ENCODE data around the gene ZNF597. TPM values are rescaled to one million over a fixed set of nuclear protein-coding genes. Genes with fewer than 3 reads are reported as not detected.

The ZNF597 gene, protein sequence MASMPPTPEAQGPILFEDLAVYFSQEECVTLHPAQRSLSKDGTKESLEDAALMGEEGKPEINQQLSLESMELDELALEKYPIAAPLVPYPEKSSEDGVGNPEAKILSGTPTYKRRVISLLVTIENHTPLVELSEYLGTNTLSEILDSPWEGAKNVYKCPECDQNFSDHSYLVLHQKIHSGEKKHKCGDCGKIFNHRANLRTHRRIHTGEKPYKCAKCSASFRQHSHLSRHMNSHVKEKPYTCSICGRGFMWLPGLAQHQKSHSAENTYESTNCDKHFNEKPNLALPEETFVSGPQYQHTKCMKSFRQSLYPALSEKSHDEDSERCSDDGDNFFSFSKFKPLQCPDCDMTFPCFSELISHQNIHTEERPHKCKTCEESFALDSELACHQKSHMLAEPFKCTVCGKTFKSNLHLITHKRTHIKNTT
- polyA plus RNA-seq (2013, experiment 1 of 2; ENCODE audit: insufficient read length), result 1.5 TPM
- 1.9 TPM for polyA plus RNA-seq (2013, experiment 2 of 2; ENCODE audit: insufficient read length)

DNA sequence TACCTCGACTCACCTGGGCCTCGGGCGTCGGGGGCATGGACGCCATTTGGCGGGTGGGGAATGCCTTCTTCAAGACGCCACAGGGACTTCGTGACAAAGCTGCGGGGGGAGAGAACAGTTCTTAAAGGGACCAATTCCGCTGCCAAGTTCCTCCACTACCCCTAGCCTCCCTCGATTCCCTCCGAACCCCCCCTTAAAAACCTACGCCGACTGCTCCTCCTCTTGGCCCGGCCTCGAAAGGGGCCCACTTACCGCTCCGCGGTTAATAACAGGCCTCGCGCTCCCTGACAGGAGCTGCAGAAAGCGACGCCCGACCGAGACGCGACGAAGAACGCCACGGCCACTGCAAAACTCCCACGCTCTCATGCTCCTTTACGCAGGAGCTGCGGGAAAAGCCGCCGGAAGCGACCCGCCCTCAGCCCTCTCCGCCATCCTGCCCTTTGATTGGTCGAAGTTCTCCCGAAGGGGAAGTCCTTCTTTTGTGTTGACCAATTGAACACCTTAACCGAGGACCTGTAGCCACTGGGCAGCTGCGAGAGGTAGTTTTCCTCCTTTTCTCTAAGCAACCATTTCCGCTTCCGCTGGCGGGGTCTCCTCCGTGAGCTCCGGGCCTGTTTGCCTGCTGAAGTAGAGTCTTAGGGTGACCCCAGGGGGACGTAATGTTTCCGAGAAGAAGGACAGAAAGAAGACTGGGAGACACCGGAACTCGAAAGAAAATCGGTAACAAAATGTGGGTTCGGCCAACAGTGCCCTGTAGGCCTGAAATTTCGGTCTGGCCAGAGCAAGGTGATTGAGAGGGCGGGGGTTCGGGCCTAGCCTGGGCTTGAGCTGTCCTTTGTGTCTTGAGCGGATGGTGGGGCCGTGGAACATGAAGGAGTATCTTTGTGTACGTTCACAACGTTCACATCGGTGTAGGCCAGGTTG lies at the start of gene ZNF597, which contains the start of gene NAA60:
TSS of gene ZNF597 (minus strand) at position 397 of the 924 bp plus-strand sequence. CDS start at position 46, 351 bp downstream.
TSS of gene NAA60 (plus strand) at position 573 of the 924 bp plus-strand sequence. CDS start 32,548 bp downstream, outside the sequence.
- peak; percentile 94 for DNase-seq

DNA sequence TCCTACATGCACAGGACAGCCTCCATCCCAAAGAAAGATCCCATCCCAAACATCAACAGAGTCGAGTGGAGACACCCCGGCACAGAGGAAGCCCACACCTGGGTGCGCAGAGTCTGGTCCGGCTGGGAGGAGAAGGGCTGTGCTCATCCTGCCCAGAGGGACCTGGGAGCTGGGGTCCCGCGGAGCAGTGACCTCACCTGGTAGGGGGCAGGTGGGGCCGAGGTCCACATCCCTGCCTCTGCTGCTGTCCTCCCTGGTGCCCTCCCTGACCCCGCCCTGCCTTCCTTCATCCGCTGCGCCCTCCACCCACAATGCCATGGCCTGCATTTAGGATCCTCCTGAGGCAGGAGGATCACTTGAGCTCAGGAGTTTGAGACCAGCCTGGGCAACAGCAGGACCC lies 49.1 kb upstream of the ZNF597 start:
- no peak for DNase-seq

DNA sequence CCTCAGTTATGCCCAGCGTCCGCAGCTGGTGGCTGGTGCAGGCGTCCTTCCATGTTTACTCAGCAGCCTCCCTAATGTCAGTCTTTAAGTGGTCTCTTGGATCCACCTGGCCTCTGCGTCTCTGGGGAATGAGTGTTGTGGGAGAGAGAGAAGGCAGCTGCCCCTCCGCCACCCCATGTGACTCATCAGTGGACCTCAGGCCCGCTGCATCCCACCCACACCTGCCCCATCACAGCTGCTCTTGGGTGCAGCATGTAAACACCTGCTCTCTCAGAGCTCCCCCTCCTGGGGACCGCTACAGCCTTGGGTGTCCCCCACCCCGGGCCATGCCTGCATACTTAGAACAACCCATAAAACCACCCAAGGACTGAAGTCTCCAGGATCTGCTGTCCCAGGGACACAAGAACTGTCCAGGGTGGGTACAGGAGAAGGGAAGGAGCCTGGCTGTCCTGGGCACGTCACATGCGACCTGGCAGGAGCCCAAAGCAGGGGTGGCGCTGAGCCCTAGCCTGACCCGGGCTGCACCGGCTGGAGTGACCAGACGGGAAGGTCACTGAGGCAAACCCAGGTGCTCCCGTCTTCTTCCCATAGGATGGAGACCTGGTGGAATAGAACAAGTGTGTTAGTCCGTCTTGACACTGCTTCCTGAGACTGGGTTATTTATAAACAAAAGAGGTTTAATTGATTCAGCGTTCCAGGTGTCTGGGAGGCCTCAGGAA lies 47.8 kb upstream of the ZNF597 start:
- DNase-seq, result no peak

DNA sequence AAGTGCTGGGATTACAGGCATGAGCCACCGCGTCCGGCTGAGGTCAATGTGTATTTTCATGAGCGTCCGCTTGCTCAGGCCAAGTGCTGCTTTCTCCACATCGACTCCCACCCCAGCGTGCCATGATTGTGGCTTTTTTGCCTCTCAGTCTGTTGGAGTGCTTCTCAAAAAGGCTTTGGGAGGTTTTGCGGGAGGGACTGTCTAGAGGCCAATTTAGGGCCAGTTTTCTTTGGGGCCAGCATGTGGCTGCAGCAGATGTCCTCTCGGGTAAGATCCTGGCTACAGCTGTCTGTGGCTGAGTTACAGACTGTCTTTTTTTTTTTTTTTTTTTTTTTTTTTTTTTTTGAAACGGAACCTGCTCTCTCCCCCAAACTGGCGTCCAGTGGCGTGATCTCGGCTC lies 45.5 kb upstream of the ZNF597 start:
- DNase-seq, result no peak

DNA sequence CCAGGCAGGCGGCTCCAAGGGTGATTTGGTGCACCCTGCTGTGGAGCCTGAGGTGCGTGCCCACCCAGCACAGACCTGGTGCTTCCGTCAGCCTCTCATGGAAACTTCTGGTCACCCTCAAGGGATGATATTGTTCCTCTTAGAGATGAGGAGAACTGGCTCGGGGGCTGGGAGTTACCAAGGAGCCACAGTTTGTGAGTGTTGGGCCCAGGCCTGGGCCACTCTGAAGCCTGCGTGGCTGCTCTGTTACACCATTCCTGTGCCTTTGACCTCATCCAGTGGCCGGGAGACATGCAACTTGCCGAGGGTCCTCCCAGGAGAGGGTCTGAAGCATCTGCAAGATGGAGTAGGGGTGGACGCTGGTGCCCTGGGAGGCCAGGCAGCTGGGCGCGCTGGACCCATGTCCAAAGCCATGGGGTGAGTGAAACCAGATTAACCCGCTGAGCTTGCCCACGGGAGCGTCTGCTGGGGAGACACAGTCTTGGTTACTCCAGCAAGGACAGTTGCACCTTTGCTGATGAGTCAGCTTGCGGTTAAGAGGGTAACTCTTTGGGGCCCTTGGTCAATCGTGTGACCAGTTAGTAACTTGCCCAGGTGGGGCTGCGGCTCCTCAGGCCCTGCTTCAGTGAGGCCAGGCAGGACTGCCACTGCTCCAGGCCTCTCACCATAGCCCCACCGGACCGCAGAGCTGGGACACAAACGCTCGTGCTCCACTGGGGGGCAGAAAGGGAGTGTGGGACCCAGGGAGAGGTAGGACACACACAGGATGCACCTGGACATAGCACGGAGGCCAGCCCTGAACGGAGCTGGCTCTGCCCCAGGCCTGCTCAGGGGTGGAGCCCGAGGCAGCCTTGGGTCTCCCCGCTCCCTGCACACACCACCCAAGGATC lies 44.5 kb upstream of the ZNF597 start:
- no peak for DNase-seq

DNA sequence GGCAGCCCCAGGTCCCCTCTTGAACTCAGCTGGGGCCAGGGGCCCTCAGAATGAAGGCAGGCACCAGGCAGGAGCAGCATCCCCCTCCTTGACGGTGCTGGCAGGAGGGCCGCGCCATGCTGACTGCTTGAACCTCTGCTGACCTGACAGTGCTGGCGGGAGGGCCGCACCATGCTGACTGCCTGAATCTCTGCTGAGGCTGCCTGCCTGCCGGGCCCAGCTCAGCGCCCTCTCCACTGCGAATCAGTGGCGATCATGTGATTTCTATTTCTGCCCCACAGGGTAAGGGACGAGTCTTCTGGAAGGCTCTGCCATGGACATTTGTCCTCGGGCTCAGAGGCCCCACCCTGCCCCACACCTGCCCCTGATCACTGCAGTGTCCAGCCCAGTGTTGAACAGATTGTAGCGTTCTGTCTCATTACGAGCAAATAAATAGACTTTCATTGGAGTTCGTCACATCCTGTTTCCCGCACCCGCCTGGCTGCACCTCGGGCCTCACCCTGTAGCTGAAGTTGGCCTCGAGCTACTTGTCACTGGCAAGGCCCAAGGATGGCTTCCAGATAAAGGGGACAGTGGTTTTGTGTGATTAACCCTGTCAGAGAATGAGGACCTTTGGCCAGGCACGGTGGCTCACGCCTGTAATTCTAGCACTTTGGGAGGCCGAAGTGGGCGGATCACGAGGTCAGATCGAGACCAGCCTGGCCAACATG lies 43.4 kb upstream of the ZNF597 start:
- no peak for DNase-seq

DNA sequence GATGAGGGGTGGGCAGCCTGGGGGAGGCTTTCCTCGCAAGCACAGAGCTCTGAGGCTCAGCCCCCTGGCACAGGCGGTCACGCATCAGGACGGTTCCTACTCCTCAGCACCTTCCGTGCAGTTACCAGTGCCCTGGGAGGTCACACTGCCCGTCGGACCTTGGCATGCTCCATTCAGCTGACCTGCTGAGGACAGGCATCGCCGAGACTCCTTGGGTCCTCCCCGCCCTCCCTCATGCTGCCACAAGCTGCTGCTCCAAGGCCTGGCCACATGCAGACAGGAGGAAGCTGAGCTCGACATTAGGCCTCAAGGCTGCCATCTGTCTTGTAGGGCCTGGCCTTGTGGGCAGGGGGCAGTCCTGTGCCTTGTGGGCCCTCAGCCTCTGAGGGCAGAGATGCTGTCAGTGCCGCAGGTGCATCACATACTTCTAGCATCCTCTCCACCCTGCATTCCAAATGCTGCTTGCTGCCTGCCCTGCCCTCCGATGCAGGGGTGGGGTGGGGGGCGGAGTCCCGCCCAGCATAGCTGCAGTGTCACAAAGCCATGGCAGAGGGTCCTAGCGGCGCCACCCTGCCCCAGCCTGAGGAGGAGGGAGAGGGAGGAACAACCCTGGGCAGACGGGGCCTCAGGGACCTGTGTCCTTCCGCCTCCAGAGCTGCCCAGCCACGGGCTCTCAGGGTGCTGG lies 42.7 kb upstream of the ZNF597 start:
- no peak for DNase-seq

DNA sequence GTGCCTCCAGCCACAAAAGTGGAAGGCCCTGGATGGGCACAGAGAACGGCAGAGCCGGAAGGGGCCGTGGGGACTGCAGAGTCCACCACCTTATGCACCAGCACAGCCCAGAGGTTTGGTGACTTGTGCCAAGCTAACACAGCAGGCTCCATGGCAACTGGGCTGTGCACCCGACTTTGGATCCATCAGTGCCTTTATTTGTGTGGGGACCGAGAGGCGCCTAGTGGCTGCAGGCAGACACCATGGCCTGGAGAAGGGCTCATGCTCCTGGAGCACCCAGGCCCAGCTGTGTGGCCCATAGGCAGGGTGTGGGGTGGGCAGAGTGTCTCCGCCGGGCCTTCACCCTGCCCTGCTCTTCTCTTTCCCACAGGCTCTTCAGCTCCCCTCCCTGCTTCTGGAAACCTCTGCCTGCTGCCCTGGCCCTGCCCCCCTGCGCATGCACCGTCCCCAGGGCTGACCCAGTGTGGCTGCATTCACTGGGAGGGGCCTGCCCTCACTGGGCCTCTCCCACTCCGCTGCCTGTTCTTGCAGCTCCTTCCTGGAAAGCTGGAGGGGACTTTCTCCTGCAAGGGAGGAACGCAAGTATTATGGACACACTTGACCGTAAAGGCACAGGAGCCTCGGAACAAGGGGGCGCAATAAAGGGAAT lies 41.9 kb upstream of the ZNF597 start:
- no peak for DNase-seq

DNA sequence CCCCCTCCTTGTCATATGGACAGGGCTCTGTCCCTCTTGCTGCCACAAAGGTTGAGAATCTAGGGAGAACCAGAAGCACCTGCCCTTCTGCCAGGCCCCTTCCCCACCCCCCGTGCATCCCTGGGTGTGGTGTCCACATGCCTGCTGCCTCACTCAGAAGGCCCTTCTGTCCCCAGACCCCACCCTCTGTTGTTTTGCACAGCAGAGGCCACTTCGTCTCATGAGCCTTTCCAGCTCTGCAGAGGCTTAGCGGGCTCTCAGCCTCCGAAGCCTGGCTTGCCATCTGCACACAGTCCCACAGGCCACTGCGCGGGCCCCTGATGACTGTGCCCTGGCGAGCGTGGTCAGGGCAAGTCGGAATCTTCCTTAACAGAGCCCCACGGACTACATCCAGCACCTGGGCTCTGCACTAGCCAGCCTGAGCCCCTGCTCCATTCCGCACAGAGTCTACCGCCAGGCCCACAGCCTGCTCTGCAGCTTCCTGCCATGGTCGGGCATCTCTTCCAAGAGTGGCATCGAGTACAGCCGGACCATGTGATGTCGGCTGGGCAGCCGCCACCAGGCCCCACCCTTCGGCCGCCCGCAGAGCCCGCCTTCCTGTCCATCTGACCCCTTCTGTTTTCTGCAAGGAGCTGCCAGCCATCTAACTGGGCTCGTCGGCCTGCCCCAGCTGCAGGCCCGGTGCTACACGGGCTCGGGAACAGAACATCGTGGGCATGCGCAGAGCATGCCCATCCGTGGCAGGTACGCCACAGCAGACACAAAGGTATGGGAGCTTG lies 41.2 kb upstream of the ZNF597 start:
- no peak for DNase-seq

DNA sequence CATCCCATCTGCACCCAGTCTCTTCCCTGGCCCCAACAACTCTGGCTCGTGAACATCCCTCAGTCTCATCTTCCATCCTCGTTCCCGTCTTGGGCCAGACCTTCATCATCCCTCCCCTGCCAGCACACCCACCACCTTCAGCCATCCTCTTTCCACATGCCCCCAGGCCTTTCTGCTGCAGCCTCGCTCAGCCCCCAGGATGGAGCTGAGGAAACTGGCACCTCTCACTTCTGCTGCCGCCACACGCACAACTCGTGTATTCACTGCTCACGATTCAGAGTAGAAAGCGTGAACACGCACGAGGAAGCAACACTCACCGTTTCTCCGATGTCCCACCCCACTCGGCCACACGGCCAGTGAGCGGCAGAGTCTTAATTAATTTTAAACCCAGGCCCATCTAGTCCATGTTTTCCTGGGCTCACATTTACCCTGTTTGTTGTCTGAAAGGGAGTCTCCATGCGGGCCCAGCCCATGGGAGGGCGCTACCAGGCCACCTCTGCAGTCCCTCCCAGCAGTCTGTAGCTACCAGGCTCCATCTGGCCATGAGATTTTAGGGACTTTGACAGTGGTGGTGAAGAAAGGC lies 39.4 kb upstream of the ZNF597 start:
- DNase-seq, result no peak

DNA sequence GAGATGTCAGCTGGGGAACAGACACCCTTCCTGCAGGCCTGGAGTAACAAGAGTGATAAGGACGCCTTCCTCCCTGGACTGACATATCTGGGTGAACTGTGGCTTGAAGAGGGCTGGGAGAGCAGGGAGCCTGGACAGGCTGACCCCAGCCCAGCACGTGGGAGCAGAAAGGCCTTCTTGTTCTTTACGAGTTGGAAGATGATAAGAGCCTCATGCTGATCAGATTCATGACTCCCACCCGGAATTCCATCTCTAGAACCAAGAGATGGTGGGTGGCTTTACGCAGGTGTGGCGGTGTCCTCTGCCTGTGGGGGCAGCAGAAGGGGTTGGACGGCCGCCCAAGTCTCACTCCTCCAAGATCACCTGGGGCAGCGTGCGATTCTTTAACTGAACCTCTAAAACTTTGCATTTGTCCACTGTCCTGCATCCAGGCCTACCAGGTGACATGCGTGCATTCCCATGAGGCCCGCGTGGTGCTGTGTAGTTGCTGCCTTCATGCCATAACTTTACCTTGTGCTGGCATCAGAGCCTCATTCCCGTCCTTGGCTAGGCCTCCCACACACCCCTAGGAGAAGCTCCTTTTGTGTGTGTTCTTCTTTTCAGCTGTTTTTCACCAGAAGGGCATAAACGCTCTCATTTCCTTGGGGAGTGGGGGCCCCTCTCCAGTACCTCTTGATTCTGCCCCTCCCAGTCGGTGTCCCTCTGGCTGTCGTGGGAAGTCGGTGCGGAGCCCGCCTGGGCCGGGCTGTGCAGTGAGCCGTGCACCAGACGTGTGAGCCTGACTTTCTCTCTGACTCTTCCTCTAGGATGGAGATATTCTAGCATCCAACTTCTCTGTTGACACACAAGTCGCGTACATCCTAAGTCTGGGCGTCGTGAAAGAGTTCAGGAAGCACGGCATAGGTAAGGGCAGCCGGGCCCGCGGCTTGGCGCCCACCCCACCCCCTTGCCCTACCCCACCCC lies 38.7 kb upstream of the ZNF597 start:
- DNase-seq, result no peak

DNA sequence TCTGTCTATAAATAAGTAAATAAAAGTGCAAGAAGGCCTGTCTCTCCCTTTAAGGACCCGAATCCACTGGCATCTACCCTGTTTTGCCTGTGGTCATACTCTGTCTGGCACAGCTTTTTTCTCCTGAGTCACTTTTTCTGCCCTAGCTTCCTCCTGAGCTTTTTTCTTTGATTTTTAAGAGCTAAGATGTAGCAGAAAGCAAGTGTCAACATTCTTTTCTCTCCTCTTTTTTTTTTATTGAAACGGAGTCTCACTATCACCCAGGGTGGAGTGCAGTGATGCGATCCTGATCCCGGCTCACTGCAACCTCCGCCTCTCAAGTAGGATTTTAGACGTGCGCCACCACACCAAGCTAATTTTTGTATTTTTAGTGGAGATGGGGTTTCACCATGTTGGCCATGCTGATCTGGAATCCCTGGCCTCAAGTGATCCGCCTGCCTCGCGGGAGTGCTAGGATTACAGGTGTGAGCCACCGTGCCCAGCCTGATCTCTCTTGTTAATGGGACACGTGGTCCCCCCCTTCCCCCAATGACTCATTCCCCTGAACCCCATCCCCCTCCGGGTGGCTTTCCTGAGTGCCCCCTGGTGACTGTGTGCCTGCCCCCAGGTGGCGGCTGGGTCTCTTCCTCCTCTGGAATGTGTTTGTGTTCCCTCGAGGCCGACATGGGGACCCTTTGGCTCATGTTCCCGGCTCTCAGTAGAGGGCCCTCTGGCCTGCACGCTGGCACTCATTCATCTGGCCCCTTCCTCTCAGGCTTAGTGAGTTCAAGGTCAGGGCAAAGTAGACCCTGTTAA lies 37.8 kb upstream of the ZNF597 start:
- DNase-seq, result no peak

DNA sequence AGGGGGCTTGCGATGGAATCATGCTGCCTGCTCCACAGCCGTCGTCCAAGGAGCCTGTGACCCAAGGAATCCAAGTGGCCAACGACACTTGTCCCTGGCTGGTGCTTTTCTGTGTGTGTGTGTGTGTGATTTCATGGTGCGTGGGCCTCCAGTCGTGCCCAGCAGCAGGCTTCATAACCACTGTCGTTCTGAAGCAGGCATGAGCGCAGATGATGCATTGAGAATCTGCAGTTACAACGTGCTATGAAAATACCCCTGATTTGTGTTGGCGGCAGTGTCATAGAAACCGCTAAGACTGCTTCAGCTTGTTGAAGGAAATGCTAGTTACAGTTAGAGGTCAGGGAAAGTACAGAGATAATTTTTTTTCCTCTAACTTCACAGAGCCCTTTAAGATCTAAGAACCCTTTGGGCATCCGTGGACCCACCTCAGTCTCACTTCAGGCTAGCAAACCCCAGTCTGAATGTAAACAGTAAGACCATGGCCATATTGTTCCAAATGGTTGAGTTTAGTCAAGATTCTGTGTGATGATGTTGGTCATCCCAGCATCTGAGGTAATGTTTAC lies 36.4 kb upstream of the ZNF597 start:
- no peak for DNase-seq

DNA sequence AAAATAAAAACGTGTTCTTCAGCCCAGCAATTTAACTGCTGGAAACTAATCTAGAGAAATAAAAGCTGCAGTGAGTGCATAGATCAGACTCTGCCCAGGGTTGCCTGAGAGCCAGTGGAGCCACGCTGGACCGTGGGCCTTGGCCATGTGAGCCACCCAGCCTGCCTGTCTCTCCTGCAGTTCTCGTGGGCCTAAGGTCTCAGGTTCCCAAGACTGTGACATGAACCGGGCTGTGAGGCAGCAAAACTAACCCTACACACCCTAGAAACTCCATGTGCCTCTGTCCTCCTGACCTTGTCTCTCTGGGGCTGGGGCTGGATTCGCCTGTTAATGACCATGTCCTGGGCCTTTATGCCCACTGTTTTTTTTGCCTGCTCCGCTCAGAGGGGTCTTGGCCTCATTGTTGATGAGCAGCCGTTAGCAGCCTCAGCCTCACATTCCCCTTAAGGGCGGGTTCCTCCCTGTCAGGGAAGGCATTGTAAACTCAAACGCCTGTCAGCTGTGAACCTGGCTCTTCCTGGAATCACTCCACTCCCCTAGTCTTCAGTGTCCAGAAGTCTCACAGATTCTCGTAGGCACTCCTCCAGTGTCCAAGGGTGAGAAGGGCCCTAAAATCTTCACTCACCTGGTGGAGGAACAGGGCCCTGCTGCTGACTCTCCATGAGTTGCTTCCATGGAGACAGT lies 35.1 kb upstream of the ZNF597 start:
- DNase-seq, result no peak

DNA sequence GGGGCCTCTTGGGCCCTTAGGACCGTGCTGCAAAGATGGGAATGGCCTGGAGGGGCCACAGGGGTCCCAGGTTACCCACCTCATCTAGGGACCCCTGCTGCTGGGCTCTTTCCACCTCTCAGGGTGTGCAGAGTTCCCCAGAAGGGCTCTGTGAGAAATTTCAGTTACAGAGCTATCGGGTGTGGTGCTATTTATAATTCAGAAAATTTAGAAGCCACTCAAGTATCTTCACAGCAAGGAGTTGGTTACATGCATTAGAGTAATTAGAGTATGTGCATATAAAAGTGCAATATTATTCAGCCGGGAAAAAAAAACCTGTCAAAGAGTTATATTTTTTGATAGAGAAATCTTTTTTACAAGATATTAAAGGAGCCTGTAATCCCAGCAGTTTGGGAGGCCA lies 33.1 kb upstream of the ZNF597 start:
- no peak for DNase-seq
